ENCODE results near the gene TEX19.
"Not testable (repeated sequence)": the region's sequence is repeated elsewhere in the genome, so short reads cannot be mapped to it uniquely, and the experiment has no call there.

TEX19 gene

GRCh38 chr17:82357394-82357793 is 1.7 kb upstream of the TEX19 start:
- no peak for DNase-seq

- DNase-seq = not testable (repeated sequence)
Observed at GRCh38 chr17:82359451-82360074, 516 bp downstream of the TEX19 start.

DNA sequence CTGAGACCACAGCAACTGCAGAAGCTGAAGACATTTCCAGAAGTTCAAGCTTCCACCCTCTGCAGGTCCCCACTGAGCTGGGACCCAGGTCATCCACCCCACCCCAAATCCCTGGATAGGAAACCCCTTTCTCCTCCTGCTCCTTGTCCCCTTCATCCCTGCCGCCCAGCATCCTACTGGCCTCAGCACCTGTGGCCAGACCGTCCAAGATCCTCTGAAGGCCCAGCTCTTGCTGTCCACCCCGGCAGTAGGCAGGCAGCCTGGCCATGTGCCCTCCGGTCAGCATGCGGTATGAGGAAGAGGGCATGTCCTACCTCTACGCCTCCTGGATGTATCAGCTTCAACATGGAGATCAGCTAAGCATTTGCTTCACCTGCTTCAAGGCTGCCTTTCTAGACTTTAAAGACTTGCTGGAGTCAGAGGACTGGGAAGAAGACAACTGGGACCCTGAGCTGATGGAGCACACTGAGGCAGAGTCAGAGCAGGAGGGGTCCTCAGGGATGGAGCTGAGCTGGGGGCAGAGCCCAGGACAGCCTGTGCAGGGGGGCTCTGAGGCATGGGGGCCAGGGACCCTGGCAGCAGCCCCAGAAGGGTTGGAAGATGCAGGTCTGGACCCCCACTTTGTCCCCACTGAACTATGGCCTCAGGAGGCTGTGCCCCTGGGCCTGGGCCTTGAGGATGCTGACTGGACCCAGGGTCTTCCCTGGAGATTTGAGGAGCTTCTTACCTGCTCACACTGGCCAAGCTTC is 3.0 kb downstream of the TEX19 start:
- no peak for DNase-seq

DNA sequence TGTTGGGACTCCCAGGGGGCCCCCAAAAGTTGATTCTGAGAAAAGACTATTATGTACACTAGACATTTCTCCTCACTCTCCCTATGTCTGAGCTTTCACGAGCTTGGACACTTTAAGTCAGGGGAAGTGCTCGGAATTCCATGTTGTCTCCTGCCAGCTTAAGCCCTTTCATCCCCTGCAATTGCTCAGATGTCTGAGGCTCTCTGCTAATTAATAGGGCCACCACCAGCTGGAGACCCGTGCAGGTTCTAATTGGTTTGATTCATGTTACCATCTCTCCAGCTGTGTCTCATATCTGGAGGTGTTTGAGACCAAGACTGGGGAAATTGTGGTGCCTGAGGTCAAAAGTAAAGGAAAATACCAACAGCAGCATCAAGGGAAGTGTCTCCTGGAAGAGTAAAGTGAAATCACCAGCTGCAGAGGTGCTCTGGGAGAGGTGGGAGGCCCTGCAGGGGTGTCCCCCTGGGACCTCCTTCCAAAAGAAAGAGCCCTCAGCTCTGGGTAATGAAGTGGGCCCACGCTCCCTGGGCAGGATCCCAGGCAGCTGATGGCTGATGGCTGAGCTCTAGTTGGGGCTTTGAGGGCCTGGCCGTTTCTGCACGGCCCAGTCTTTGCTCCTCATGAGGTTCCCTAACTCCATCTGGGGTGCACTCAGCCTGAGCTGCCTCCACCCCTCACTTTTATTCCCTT is 6.7 kb downstream of the TEX19 start:
- DNase-seq = no peak

DNA sequence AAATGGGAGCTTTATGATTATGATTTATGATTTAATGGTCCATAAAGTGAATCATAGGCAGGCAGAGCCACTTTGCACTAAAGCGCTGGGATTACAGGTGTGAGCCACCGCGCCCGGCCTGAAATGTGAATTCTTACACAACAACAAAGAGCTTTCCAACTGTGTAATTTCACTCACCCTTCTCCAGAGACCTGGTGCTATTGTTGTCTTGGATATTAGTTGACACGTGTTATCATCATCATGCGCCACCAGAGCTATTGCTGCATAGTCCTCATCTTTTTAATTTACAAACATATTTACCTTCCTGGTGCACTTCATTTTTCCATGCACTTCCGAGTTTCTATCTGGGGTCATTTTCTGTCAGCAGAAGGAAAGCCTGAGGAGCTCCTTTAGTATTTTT is 7.7 kb downstream of the TEX19 start:
- DNase-seq = no peak

GRCh38 chr17:82367724-82368524 is 8.9 kb downstream of the TEX19 start:
- no peak for DNase-seq

DNA sequence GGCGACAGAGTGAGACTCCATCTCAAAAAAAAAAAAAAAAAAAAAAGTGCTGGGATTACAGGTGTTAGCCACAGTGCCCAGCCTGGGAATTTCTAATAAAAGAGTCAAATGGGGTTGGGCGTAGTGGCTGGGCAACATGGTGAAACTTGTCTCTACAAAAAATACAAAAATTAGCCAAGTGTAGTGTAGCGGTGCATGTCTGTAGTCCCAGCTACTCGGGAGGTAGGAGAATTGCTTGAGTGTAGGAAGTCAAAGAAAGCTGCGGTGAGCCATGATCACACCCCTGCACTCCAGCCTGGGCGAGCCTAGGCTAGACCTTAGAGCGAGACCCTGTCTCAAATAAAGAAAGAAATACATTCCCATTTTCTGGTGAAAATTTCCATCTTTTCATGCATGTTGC is 10.2 kb downstream of the TEX19 start:
- no peak for DNase-seq

GRCh38 chr17:82370471-82371332 is 11.7 kb downstream of the TEX19 start:
- DNase-seq = no peak

DNA sequence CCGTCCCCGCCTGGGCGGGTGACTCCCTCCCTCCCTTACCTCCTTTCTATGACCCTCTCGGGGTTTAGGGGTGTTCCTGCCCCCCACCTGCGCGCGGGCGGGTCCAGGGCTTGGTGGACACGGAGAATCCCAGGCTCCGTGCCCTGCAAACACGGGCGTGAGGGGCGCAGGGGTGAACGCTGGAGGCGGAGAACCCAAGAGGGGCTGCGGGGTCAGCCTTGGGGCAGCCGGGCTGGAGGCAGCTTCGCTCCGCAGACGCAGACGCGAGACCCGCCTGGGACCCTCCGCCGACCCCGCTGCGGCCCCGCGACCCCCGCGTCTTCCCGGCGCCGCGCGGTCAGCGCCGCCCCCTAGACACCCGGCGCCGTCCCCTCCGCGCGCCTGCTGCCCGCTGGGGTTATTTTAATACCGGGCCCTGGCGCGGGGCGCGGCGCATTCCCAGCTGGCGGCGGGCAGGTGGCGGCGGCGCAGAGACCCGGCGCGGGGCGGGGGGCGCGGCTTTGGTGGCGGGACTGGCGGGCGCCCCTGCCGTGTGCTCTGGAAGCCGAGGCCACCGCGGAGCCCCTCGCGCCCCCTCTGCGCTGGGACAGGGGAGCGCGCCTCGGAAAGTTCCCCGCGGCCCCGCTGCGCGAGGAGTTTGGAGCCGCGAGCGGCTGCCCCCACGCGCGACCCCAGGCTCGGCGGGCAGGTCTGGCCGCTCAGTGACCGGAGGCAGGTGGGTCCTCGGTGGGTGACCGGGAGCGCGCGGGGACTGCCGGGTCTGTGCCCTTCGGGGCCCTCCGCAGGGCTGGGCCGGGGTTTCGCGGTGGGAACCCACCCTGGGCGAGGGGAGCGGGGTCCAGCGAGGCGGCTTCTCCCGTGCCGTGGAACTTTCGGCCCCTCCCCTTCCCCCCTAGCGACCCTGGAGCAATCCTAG is 12.5 kb downstream of the TEX19 start, which contains the start of gene UTS2R:
UTS2R (plus strand) TSS at position 433 of the 916 bp plus-strand sequence. CDS start 2,560 bp downstream, outside the sequence.
- DNase-seq = no peak

GRCh38 chr17:82372249-82373071 is 13.4 kb downstream of the TEX19 start:
- no peak for DNase-seq

DNA sequence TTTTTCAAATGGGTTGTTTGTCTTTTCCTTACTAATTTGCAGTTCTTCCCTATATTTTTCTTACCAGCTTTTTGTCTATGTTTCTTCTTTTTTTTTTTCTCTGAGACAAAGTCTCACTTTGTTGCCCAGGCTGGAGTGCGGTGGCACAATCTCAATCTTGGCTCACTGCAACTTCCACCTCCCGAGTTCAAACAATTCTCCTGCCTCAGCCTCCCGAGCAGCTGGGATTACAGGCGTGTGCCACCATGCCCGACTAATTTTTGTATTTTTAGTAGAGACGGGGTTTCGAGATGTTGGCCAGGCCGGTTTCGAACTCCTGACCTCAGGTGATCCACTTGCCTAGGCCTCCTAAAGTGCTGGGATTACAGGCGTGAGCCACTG is 14.0 kb downstream of the TEX19 start:
- DNase-seq = not testable (repeated sequence)

DNA sequence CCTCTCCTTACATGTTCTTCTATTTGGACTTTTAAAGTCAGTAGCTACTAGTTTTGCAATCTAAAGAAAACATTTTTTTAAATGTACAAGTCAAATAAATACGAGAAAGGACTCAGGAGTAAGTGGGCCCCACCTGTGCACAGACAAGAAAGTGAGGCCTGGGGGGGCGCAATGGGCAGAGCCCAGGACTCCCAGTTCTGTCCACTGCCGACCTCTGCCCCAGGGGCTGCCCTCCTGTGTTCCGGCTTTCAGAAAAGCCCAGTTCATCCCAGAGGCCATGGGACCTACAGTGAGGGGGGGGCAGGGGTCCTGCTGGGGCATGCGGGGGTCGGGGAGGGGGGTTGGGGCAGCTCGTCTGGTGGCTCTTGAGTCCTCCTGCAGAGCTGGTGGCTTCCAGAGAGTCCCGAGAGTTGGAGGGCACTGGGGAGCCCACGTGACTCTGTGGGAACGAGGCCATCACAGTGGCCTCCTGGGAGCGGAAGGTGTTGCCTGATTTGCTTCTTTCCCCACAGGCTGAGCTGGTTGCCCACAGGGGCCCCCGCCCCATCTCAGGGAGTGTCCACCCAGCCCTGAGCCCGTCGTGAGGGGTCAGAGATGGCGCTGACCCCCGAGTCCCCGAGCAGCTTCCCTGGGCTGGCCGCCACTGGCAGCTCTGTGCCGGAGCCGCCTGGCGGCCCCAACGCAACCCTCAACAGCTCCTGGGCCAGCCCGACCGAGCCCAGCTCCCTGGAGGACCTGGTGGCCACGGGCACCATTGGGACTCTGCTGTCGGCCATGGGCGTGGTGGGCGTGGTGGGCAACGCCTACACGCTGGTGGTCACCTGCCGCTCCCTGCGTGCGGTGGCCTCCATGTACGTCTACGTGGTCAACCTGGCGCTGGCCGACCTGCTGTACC is 14.9 kb downstream of the TEX19 start:
- DNase-seq = no peak

DNA sequence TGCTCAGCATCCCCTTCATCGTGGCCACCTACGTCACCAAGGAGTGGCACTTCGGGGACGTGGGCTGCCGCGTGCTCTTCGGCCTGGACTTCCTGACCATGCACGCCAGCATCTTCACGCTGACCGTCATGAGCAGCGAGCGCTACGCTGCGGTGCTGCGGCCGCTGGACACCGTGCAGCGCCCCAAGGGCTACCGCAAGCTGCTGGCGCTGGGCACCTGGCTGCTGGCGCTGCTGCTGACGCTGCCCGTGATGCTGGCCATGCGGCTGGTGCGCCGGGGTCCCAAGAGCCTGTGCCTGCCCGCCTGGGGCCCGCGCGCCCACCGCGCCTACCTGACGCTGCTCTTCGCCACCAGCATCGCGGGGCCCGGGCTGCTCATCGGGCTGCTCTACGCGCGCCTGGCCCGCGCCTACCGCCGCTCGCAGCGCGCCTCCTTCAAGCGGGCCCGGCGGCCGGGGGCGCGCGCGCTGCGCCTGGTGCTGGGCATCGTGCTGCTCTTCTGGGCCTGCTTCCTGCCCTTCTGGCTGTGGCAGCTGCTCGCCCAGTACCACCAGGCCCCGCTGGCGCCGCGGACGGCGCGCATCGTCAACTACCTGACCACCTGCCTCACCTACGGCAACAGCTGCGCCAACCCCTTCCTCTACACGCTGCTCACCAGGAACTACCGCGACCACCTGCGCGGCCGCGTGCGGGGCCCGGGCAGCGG is 15.7 kb downstream of the TEX19 start:
- no peak for DNase-seq

DNA sequence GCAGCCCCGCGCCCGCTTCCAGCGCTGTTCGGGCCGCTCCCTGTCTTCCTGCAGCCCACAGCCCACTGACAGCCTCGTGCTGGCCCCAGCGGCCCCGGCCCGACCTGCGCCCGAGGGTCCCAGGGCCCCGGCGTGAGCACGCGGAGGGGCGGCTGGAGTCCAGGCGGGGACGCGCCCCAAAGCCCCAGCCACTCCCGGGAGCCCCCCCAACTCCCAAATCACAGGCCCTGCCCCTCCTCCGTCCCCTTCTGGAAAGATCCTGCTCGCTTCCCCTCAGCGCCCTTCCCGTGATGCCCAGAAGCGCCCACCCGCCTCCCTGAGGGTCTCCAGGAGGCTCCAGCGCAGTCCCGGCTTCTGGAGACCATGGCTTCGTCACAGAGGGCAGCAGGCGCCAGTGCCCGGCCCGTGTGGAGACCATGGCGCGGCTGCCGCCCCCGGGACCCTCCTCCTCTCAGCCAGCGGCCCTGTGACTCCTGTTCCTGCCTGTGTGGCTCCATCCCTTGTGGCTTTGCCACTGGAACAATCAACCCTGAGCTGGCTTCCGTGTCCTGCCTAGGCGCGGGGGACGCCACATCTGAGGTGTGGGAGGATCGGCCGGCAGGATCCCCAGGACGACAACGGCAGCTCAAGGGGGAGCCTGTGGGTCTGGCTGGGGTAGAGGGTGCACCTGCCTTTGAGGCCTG is 16.5 kb downstream of the TEX19 start:
- DNase-seq = no peak

DNA sequence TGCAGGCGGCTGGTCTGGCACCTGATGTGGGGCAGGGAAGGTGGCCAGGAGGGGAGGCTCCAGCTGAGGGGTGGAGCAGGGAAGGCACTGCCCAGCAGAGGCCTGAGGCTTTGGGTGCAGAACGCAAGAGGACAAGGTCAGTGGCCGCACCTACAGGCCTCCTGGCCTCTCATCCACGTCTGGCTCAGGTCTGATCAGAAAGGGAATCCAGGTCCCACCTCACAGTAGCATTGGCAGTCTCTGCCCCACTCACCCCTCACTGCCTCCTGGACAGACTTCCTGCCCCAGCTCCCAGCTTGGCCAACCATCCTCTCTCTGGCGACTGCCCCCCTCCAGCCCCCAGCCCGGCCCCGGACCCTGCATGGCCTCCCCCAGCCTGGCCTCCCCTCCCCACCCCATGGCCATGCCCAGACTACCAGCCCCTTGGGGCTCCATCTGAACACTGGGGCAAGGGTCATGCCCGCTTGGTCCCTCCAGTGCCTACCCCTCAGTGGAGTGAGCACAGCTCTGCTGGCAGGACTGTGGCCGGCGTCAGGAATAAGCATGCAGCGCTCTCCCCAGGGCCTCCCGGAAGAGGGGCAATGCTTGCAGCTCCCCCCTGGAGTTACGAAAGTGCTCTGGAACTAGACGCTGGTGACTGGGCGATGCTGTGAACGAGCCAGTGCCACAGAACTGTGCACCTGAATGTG is 17.1 kb downstream of the TEX19 start:
- DNase-seq = no peak

DNA sequence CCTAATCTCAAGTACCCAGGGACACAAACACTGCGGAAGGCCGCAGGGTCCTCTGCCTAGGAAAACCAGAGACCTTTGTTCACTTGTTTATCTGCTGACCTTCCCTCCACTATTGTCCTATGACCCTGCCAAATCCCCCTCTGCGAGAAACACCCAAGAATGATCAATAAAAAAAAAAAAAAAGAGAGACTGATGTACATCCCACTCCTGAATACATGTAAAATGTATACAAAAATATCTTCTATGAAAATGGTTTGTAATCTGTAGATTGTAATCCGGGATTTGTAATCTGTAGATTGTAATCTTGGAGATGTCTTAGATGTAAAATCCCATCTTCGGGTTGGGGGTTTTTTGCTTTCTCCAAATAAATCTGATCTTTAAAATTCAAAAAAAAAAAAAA is 18.2 kb downstream of the TEX19 start:
- DNase-seq = not testable (repeated sequence)
